ENCODE data around the gene NEDD9. TPM values are rescaled to one million over a fixed set of nuclear protein-coding genes. Genes with fewer than 3 reads are reported as not detected.
A peak's percentile ranks its signal among the peaks of the same experiment; 100 is the strongest.

The NEDD9 gene
- total and polyA plus RNA-seq, 2 of the 13 experiments (the other 11 are each of a cell fraction or from before 2014, with no cell fraction given), result 27.1 to 389 TPM

GRCh38 chr6:11232770-11233626 lies 530 bp upstream of the NEDD9 start (continued):
- peak; percentile 22 for TF ChIP-seq ZNF687 (CRISPR knock-in tag; IDR thresholded peaks at IDR 0.05)
- TF ChIP-seq TFDP1 (CRISPR knock-in tag; IDR thresholded peaks at IDR 0.05; ENCODE audit: borderline replicate concordance), result peak; percentile 77; the same call in 1 of the 2 replicates
- peak; percentile 78; the same call in 1 of the 2 replicates for TF ChIP-seq ZBTB26 (CRISPR knock-in tag; IDR thresholded peaks at IDR 0.05; ENCODE audit: borderline replicate concordance)
- no peak for TF ChIP-seq ZNF776 (CRISPR knock-in tag; IDR thresholded peaks at IDR 0.05)
- no peak for TF ChIP-seq LRRFIP1 (CRISPR knock-in tag; conservative IDR thresholded peaks at IDR 0.05)
- TF ChIP-seq POLR2G (IDR thresholded peaks at IDR 0.05; ENCODE audit: low read depth, low read length), result peak; percentile 57
- no peak for TF ChIP-seq ZNF367 (CRISPR knock-in tag; IDR thresholded peaks at IDR 0.05; ENCODE audit: borderline replicate concordance)
- TF ChIP-seq BATF2 (CRISPR knock-in tag; IDR thresholded peaks at IDR 0.05), result no peak
- peak; percentile 72 for TF ChIP-seq MAX (IDR thresholded peaks at IDR 0.05)
- peak; percentile 92 for TF ChIP-seq NR2F2 (IDR thresholded peaks at IDR 0.05; ENCODE audit: borderline replicate concordance, low read depth)
- TF ChIP-seq BRF2 (CRISPR knock-in tag; IDR thresholded peaks at IDR 0.05), result peak; percentile 62; the same call in 1 of the 2 replicates

Data from HepG2 (cell line).